ENCODE results near the gene TET1. TPM values are rescaled to one million over a fixed set of nuclear protein-coding genes. Genes with fewer than 3 reads are reported as not detected.
A peak's percentile ranks its signal among the peaks of the same experiment; 100 is the strongest.

The TET1 gene
- total RNA-seq, 1 experiment from 2014 or later = 2.7 TPM

- no TSS peak for BruUV-seq (replicated peaks)
- no peaks in the 10 kb centered on the region for H3K27me3 ChIP-seq (ENCODE audit: insufficient read depth, low read length)
- ATAC-seq = peak; percentile 96
- peak overlapping the region; percentile 66 for H3K4me2 ChIP-seq (ENCODE audit: low read length)
- H3K36me3 ChIP-seq (ENCODE audit: control insufficient read depth in 1 of 2, insufficient read depth in 2 of 2, low read length in 2 of 2) = no peaks in the 10 kb centered on the region
- no peaks in the 10 kb centered on the region for H3K9me2 ChIP-seq (ENCODE audit: insufficient read depth)
- H4K20me1 ChIP-seq (ENCODE audit: insufficient read depth) = no peaks in the 10 kb centered on the region
- peaks cover 13 to 19% of the 10 kb centered on the region in 2 experiments for H3K4me1 ChIP-seq (ENCODE audit: control insufficient read depth in 1 of 2, insufficient read depth in 2 of 2, low read length in 2 of 2)
- peak overlapping the region in 1 of 2 experiments; percentile 6; a peak in 1 of 4 replicates for H3K4me3 ChIP-seq (replicated peaks in 1 of 2; ENCODE audit: low read depth in 1 of 2, low read length in 2 of 2)
- peak; percentile 48 for DNase-seq (ENCODE audit: low read depth, low spot score)
- ChIA-PET RAD21 (ENCODE audit: low non-redundant PET in 1 of 2, low total read pairs in 2 of 2, uncharacterized antibody in 2 of 2, unreplicated experiment in 2 of 2) (no interaction called here), CTCF (no interaction called here), POLR2A (interaction anchor here (0.5 to 1.7 kb wide), 2 partner anchors 10 to 12 kb away, joined by 3 to 5 read pairs; no protein-coding TSS in a partner anchor)
- H3K27ac ChIP-seq (ENCODE audit: low read depth, low read length) = no peak overlapping the region
- intact Hi-C loops (cut with micrococcal nuclease) = no loop called here
- no peaks in the 10 kb centered on the region for H3K79me2 ChIP-seq (ENCODE audit: insufficient read depth, low read length)
- no peak overlapping the region for H3K9ac ChIP-seq (ENCODE audit: low read length)
- H3K9me3 ChIP-seq (ENCODE audit: control insufficient read depth in 1 of 2, insufficient read depth in 1 of 2, low read depth in 1 of 2, low read length in 2 of 2) = no peaks in the 10 kb centered on the region
- H2AFZ ChIP-seq (ENCODE audit: low read depth, low read length, poor library complexity, severe bottlenecking) = peak overlapping the region; percentile 84
- TF ChIP-seq ZFX (IDR thresholded peaks at IDR 0.05) (no peak), FOSL1 (IDR thresholded peaks at IDR 0.05; ENCODE audit: low read depth) (peak; percentile 58; the same call in 1 of the 2 replicates), POLR2AphosphoS5 (IDR thresholded peaks at IDR 0.05; ENCODE audit: low read depth, low read length) (no peak), RAD21 (IDR thresholded peaks at IDR 0.05; ENCODE audit: low read depth) (no peak), CEBPB (IDR thresholded peaks at IDR 0.05; ENCODE audit: low read depth) (no peak), CTCF (IDR thresholded peaks at IDR 0.05 in 2 of 3, conservative IDR thresholded peaks at IDR 0.05 in 1 of 3; ENCODE audit: borderline replicate concordance in 1 of 3, insufficient read depth in 1 of 3, low read depth in 2 of 3, low read length in 2 of 3) (no peak), MAX (IDR thresholded peaks at IDR 0.05) (no peak), SRF (IDR thresholded peaks at IDR 0.05; ENCODE audit: low read depth) (no peak), EGR1 (IDR thresholded peaks at IDR 0.05; ENCODE audit: low read depth) (no peak), SIN3A (IDR thresholded peaks at IDR 0.05; ENCODE audit: low read depth) (no peak), EZH2phosphoT487 (IDR thresholded peaks at IDR 0.05; ENCODE audit: borderline replicate concordance) (no peak), ZNF274 (IDR thresholded peaks at IDR 0.05; ENCODE audit: low read depth, low read length) (no peak), POLR2A (IDR thresholded peaks at IDR 0.05; ENCODE audit: borderline replicate concordance, extremely low read depth, insufficient read depth, insufficient read length) (no peak), JUND (IDR thresholded peaks at IDR 0.05) (peak; percentile 54; the same call in 1 of the 2 replicates), ATF3 (IDR thresholded peaks at IDR 0.05) (no peak), CBX3 (IDR thresholded peaks at IDR 0.05; ENCODE audit: low read depth) (peak; percentile 60; the same call in 1 of the 2 replicates), ELF1 (IDR thresholded peaks at IDR 0.05; ENCODE audit: borderline replicate concordance, low read depth) (no peak), REST (IDR thresholded peaks at IDR 0.05; ENCODE audit: low read depth) (no peak), TCF7L2 (IDR thresholded peaks at IDR 0.05; ENCODE audit: borderline replicate concordance, extremely low read depth, insufficient read depth, insufficient read length) (no peak), EZH2 (IDR thresholded peaks at IDR 0.05) (no peak), SP1 (IDR thresholded peaks at IDR 0.05; ENCODE audit: low read depth) (peak; percentile 32; the same call in 1 of the 2 replicates)
These were observed 16.9 kb upstream of the TET1 start for GRCh38 chr10:68543004-68543918.

Measured in HCT116 (cell line).